HG03460 (cell line): Measurements from ENCODE around the gene SPATA1.
A peak's percentile ranks its signal among the peaks of the same experiment; 100 is the strongest.
"Not testable (repeated sequence)": the region's sequence is repeated elsewhere in the genome, so short reads cannot be mapped to it uniquely, and the experiment has no call there.

ENCODE experiments used
- ATAC-seq: cut with Tn5 transposase; IDR thresholded peaks from one replicate; pipeline ENCODE4 v1.9.1; 2021; ENCODE audit not compliant: unreplicated experiment

Gene SPATA1

GRCh38 chr1:84585803-84586202 is 79.6 kb downstream of the SPATA1 start:
- no peak for ATAC-seq

- no peak for ATAC-seq
These were observed 80.9 kb downstream of the SPATA1 start for GRCh38 chr1:84587099-84587498.

- ATAC-seq, result not testable (repeated sequence)
These were observed 88.8 kb downstream of the SPATA1 start for GRCh38 chr1:84594959-84595358.

- no peak for ATAC-seq
These were observed 90.8 kb downstream of the SPATA1 start for GRCh38 chr1:84597011-84597410.

- no peak for ATAC-seq
These were observed 92.2 kb downstream of the SPATA1 start for GRCh38 chr1:84598418-84598817.

GRCh38 chr1:84598846-84599741 is 92.9 kb downstream of the SPATA1 start:
- peak; percentile 77 for ATAC-seq

GRCh38 chr1:84600796-84601195 is 94.6 kb downstream of the SPATA1 start:
- ATAC-seq, result no peak

GRCh38 chr1:84603223-84603622 is 97.0 kb downstream of the SPATA1 start:
- no peak for ATAC-seq

GRCh38 chr1:84603941-84604830 is 98.0 kb downstream of the SPATA1 start:
- no peak for ATAC-seq

- no peak for ATAC-seq
These were observed 99.0 kb downstream of the SPATA1 start for GRCh38 chr1:84605157-84605556.

- no peak for ATAC-seq
These were observed 100.8 kb downstream of the SPATA1 start for GRCh38 chr1:84606977-84607376.

GRCh38 chr1:84611091-84611490 is 104.9 kb downstream of the SPATA1 start:
- no peak for ATAC-seq

GRCh38 chr1:84611796-84612195 is 105.6 kb downstream of the SPATA1 start:
- ATAC-seq, result no peak

- ATAC-seq, result no peak
These were observed 106.8 kb downstream of the SPATA1 start for GRCh38 chr1:84613026-84613425.

- ATAC-seq, result no peak
These were observed 107.7 kb downstream of the SPATA1 start for GRCh38 chr1:84613887-84614286.

GRCh38 chr1:84615790-84616189 is 109.6 kb downstream of the SPATA1 start:
- ATAC-seq, result no peak
